GM19099 (cell line): ENCODE measurements around the gene MAD1L1.

Experiments used
- POLR2A ChIP-seq: IDR thresholded peaks from 3 replicates; pipeline ENCODE4 v1.6.1; 2011; ENCODE audit warnings: low read depth; ENCODE audit not compliant: insufficient read length; ENCODE audit errors: extremely low read depth

The MAD1L1 gene

GRCh38 chr7:2156756-2157472 lies 75.8 kb downstream of the MAD1L1 start:
- no peak for TF ChIP-seq POLR2A

- TF ChIP-seq POLR2A = no peak
These were observed 77.9 kb downstream of the MAD1L1 start for GRCh38 chr7:2154831-2155230.

GRCh38 chr7:2154121-2154520 lies 78.6 kb downstream of the MAD1L1 start:
- TF ChIP-seq POLR2A = no peak

- TF ChIP-seq POLR2A = no peak
These were observed 80.1 kb downstream of the MAD1L1 start for GRCh38 chr7:2152646-2153045.

GRCh38 chr7:2151801-2152612 lies 80.7 kb downstream of the MAD1L1 start:
- no peak for TF ChIP-seq POLR2A

- no peak for TF ChIP-seq POLR2A
These were observed 81.5 kb downstream of the MAD1L1 start for GRCh38 chr7:2151237-2151636.

GRCh38 chr7:2150445-2150815 lies 82.3 kb downstream of the MAD1L1 start:
- no peak for TF ChIP-seq POLR2A

- no peak for TF ChIP-seq POLR2A
These were observed 82.9 kb downstream of the MAD1L1 start for GRCh38 chr7:2149672-2150444.

- TF ChIP-seq POLR2A = no peak
These were observed 83.9 kb downstream of the MAD1L1 start for GRCh38 chr7:2148814-2149213.

- no peak for TF ChIP-seq POLR2A
These were observed 84.6 kb downstream of the MAD1L1 start for GRCh38 chr7:2148189-2148588.

GRCh38 chr7:2146676-2147472 lies 85.9 kb downstream of the MAD1L1 start:
- no peak for TF ChIP-seq POLR2A

GRCh38 chr7:2145835-2146580 lies 86.7 kb downstream of the MAD1L1 start:
- no peak for TF ChIP-seq POLR2A

GRCh38 chr7:2144926-2145325 lies 87.8 kb downstream of the MAD1L1 start:
- TF ChIP-seq POLR2A = no peak

- TF ChIP-seq POLR2A = no peak
These were observed 88.7 kb downstream of the MAD1L1 start for GRCh38 chr7:2143981-2144595.

- no peak for TF ChIP-seq POLR2A
These were observed 89.3 kb downstream of the MAD1L1 start for GRCh38 chr7:2143450-2143849.
